ENCODE measurements around the gene TM4SF5. TPM values are rescaled to one million over a fixed set of nuclear protein-coding genes. Genes with fewer than 3 reads are reported as not detected.

Gene TM4SF5
- total RNA-seq, 3 donors from 2014 or later (not counting 1 experiment from before 2014, with no cell fraction given), result not detected

- 92% methylated on average over 6 of the region's 7 CpGs for WGBS (ENCODE audit: insufficient coverage)
- no peaks in the 10 kb centered on the region for H3K9me3 ChIP-seq (ENCODE audit: control insufficient read depth, insufficient read depth, low read length)
- no peaks in the 10 kb centered on the region for H3K36me3 ChIP-seq (ENCODE audit: control insufficient read depth, insufficient read depth, low read length)
- Mint-ChIP-seq H3K4me1 (no peaks in the 10 kb centered on the region), H3K36me3 (no peaks in the 10 kb centered on the region), H3K9me3 (no peaks in the 10 kb centered on the region), H3K27ac (no peak overlapping the region), H3K27me3 (ENCODE audit: low read depth in 2 of 2) (no peaks in the 10 kb centered on the region), H3K4me3 (no peak overlapping the region)
- no peaks in the 10 kb centered on the region for H3K27me3 ChIP-seq (ENCODE audit: control insufficient read depth, insufficient read depth, low read length)
- intact Hi-C loops (cut with micrococcal nuclease), result no loop called here
- ATAC-seq (no peak), DNase-seq (no peak)
- TF ChIP-seq CTCF (IDR thresholded peaks at IDR 0.05), result no peak
- no peak overlapping the region for H3K4me3 ChIP-seq (ENCODE audit: low read length)
- H3K27ac ChIP-seq (ENCODE audit: low read length), result no peak overlapping the region
- no peaks in the 10 kb centered on the region for H3K4me1 ChIP-seq (ENCODE audit: control insufficient read depth, insufficient read depth, low read length)
These were observed 43.5 kb downstream of the TM4SF5 start for GRCh38 chr17:4815043-4815675.

GRCh38 chr17:4816826-4817225, 45.1 kb downstream of the TM4SF5 start:
- no peak overlapping the region for H3K27ac Mint-ChIP-seq
- no peak overlapping the region for H3K4me3 Mint-ChIP-seq
- TF ChIP-seq CTCF (IDR thresholded peaks at IDR 0.05), result no peak
- DNase-seq, result no peak
- no peaks in the 10 kb centered on the region for H3K36me3 Mint-ChIP-seq
- Histone ChIP-seq H3K27ac (ENCODE audit: low read length) (no peak overlapping the region), H3K27me3 (ENCODE audit: control insufficient read depth, insufficient read depth, low read length) (no peaks in the 10 kb centered on the region), H3K9me3 (ENCODE audit: control insufficient read depth, insufficient read depth, low read length) (no peaks in the 10 kb centered on the region), H3K36me3 (ENCODE audit: control insufficient read depth, insufficient read depth, low read length) (no peaks in the 10 kb centered on the region), H3K4me3 (ENCODE audit: low read length) (no peak overlapping the region), H3K4me1 (ENCODE audit: control insufficient read depth, insufficient read depth, low read length) (no peaks in the 10 kb centered on the region)
- no peak for ATAC-seq
- no peaks in the 10 kb centered on the region for H3K4me1 Mint-ChIP-seq
- intact Hi-C loops (cut with micrococcal nuclease), result no loop called here
- no peaks in the 10 kb centered on the region for H3K27me3 Mint-ChIP-seq (ENCODE audit: low read depth in 2 of 2)
- 97% methylated on average over 13 of the region's 13 CpGs for WGBS (ENCODE audit: insufficient coverage)
- no peaks in the 10 kb centered on the region for H3K9me3 Mint-ChIP-seq

GRCh38 chr17:4818276-4818675, 46.6 kb downstream of the TM4SF5 start:
- intact Hi-C loops (cut with micrococcal nuclease), result no loop called here
- H3K27me3 Mint-ChIP-seq (ENCODE audit: low read depth in 2 of 2), result no peaks in the 10 kb centered on the region
- H3K4me3 ChIP-seq (ENCODE audit: low read length), result no peak overlapping the region
- 92% methylated on average over 12 of the region's 12 CpGs for whole genome bisulfite sequencing (ENCODE audit: insufficient coverage)
- DNase-seq (no peak), ATAC-seq (no peak)
- no peak overlapping the region for H3K27ac ChIP-seq (ENCODE audit: low read length)
- no peak for TF ChIP-seq CTCF (IDR thresholded peaks at IDR 0.05)
- H3K36me3 ChIP-seq (ENCODE audit: control insufficient read depth, insufficient read depth, low read length), result no peaks in the 10 kb centered on the region
- H3K4me1 ChIP-seq (ENCODE audit: control insufficient read depth, insufficient read depth, low read length), result no peaks in the 10 kb centered on the region
- no peak overlapping the region for H3K4me3 Mint-ChIP-seq
- H3K4me1 Mint-ChIP-seq, result no peaks in the 10 kb centered on the region
- H3K9me3 ChIP-seq (ENCODE audit: control insufficient read depth, insufficient read depth, low read length), result no peaks in the 10 kb centered on the region
- H3K36me3 Mint-ChIP-seq, result no peaks in the 10 kb centered on the region
- no peaks in the 10 kb centered on the region for H3K27me3 ChIP-seq (ENCODE audit: control insufficient read depth, insufficient read depth, low read length)
- H3K27ac Mint-ChIP-seq, result no peak overlapping the region
- no peaks in the 10 kb centered on the region for H3K9me3 Mint-ChIP-seq

- Mint-ChIP-seq H3K9me3 (no peaks in the 10 kb centered on the region), H3K4me1 (no peaks in the 10 kb centered on the region), H3K4me3 (no peak overlapping the region), H3K27ac (no peak overlapping the region), H3K36me3 (no peaks in the 10 kb centered on the region), H3K27me3 (ENCODE audit: low read depth in 2 of 2) (no peaks in the 10 kb centered on the region)
- DNase-seq (no peak), ATAC-seq (no peak)
- WGBS (ENCODE audit: insufficient coverage), result 91% methylated on average over 3 of the region's 3 CpGs
- TF ChIP-seq CTCF (IDR thresholded peaks at IDR 0.05), result no peak
- H3K4me3 ChIP-seq (ENCODE audit: low read length), result no peak overlapping the region
- H3K36me3 ChIP-seq (ENCODE audit: control insufficient read depth, insufficient read depth, low read length), result no peaks in the 10 kb centered on the region
- no peak overlapping the region for H3K27ac ChIP-seq (ENCODE audit: low read length)
- no peaks in the 10 kb centered on the region for H3K27me3 ChIP-seq (ENCODE audit: control insufficient read depth, insufficient read depth, low read length)
- no peaks in the 10 kb centered on the region for H3K9me3 ChIP-seq (ENCODE audit: control insufficient read depth, insufficient read depth, low read length)
- no peaks in the 10 kb centered on the region for H3K4me1 ChIP-seq (ENCODE audit: control insufficient read depth, insufficient read depth, low read length)
- intact Hi-C loops (cut with micrococcal nuclease), result no loop called here
These were observed 51.1 kb downstream of the TM4SF5 start for GRCh38 chr17:4822835-4823234.
